DOHH2 (cell line): ENCODE data around the gene PTPN14.

Experiments used
- H3F3A ChIP-seq: fragments of 200-600 bp; sonication (generic), shearing (Covaris generic); 2 replicates; pipeline ENCODE4 v1.6.0; 2016; ENCODE audit warnings: antibody characterized with exemption, mild to moderate bottlenecking; ENCODE audit not compliant: control insufficient read depth, insufficient read depth
- H3K27ac ChIP-seq: fragments of 200-600 bp; sonication (generic); 2 replicates; pipeline ENCODE4 v1.5.1; 2014; ENCODE audit warnings: low read depth, mild to moderate bottlenecking, low read length, moderate library complexity
- H3K27me3 ChIP-seq: fragments of 200-600 bp; sonication (generic); 2 replicates; pipeline ENCODE4 v1.6.1; 2014; ENCODE audit warnings: mild to moderate bottlenecking, low read length, mixed read lengths; ENCODE audit not compliant: control insufficient read depth
- H3K36me3 ChIP-seq: fragments of 200-600 bp; sonication (generic); 2 replicates; pipeline ENCODE4 v1.6.1; 2014; ENCODE audit warnings: mild to moderate bottlenecking, low read length, moderate library complexity, mixed read lengths; ENCODE audit not compliant: control insufficient read depth
- H3K4me1 ChIP-seq: fragments of 200-600 bp; sonication (generic); 2 replicates; pipeline ENCODE4 v1.6.1; 2014; ENCODE audit warnings: mild to moderate bottlenecking, low read length, mixed read lengths; ENCODE audit not compliant: control insufficient read depth
- H3K4me2 ChIP-seq: fragments of 200-600 bp; sonication (generic); 2 replicates; pipeline ENCODE4 v1.6.0; 2014; ENCODE audit warnings: mild to moderate bottlenecking, low read length, moderate library complexity
- H3K4me3 ChIP-seq: fragments of 200-600 bp; sonication (generic); 2 replicates; pipeline ENCODE4 v1.5.1; 2014; ENCODE audit warnings: mild to moderate bottlenecking, low read length, mixed read lengths
- H3K79me2 ChIP-seq: fragments of 200-600 bp; sonication (generic); 2 replicates; pipeline ENCODE4 v1.6.1; 2014; ENCODE audit warnings: mild to moderate bottlenecking, low read length, mixed read lengths; ENCODE audit not compliant: control insufficient read depth
- H3K9me2 ChIP-seq: fragments of 200-600 bp; sonication (generic); replicated peaks from 2 replicates; pipeline ENCODE4 v1.6.1; 2014; ENCODE audit warnings: mild to moderate bottlenecking, low read length, mixed read lengths; ENCODE audit not compliant: control insufficient read depth
- H3K9me3 ChIP-seq: fragments of 200-600 bp; sonication (generic); 2 replicates; pipeline ENCODE4 v1.6.1; 2014; ENCODE audit warnings: antibody characterized with exemption, low read length, mixed read lengths; ENCODE audit not compliant: control insufficient read depth, insufficient read depth
- H4K20me1 ChIP-seq: fragments of 200-600 bp; sonication (generic); 2 replicates; pipeline ENCODE4 v1.6.0; 2014; ENCODE audit warnings: low read depth, mild to moderate bottlenecking, antibody characterized with exemption, low read length, moderate library complexity; ENCODE audit not compliant: control insufficient read depth, insufficient read depth
- CTCF ChIP-seq: fragments of 200-600 bp; sonication (generic); IDR thresholded peaks from one replicate; pipeline ENCODE4 v1.5.1; 2014; ENCODE audit warnings: antibody characterized with exemption, mild to moderate bottlenecking, low read depth, low read length; ENCODE audit not compliant: poor library complexity, severe bottlenecking
- EZH2phosphoT487 ChIP-seq: fragments of 200-600 bp; sonication (generic); IDR thresholded peaks from 2 replicates; pipeline ENCODE4 v1.6.1; 2017; ENCODE audit warnings: borderline replicate concordance, mild to moderate bottlenecking, antibody characterized with exemption, low read length, moderate library complexity, mixed read lengths

PTPN14 gene

GRCh38 chr1:214549604-214550003, 1.8 kb downstream of the PTPN14 start:
- Histone ChIP-seq H4K20me1 (no peaks in the 10 kb centered on the region), H3K4me2 (no peak overlapping the region), H3K36me3 (no peaks in the 10 kb centered on the region), H3F3A (no peaks in the 10 kb centered on the region), H3K4me1 (no peaks in the 10 kb centered on the region), H3K27ac (no peak overlapping the region), H3K27me3 (no peaks in the 10 kb centered on the region), H3K79me2 (no peaks in the 10 kb centered on the region), H3K4me3 (no peak overlapping the region), H3K9me2 (no peaks in the 10 kb centered on the region), H3K9me3 (no peaks in the 10 kb centered on the region)
- TF ChIP-seq CTCF (no peak), EZH2phosphoT487 (no peak)

DNA sequence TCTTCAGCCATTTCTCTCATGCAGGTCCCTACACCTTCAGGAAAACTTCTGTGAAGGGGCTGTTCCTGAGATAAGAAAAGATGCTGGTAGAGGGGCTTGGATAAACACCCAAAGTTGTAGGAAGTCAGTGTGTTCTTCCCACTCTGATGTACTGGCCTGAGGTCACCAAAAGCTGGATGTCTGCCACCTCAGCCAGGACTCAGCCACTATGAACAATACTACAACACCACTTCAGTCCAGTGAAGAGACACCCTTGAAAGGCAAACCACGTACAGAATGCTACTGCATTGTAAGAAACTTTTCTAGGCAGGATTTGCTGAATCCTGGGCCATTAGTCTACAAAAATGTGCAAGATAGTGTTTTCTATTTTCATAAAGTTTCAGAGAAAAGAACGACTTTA, 2.4 kb downstream of the PTPN14 start:
- Histone ChIP-seq H3F3A (no peaks in the 10 kb centered on the region), H3K9me2 (no peaks in the 10 kb centered on the region), H3K4me3 (no peak overlapping the region), H3K4me2 (no peak overlapping the region), H3K27ac (no peak overlapping the region), H3K79me2 (no peaks in the 10 kb centered on the region), H3K27me3 (no peaks in the 10 kb centered on the region), H3K36me3 (no peaks in the 10 kb centered on the region), H3K9me3 (no peaks in the 10 kb centered on the region), H4K20me1 (no peaks in the 10 kb centered on the region), H3K4me1 (no peaks in the 10 kb centered on the region)
- TF ChIP-seq EZH2phosphoT487, result no peak
- no peak for TF ChIP-seq CTCF

DNA sequence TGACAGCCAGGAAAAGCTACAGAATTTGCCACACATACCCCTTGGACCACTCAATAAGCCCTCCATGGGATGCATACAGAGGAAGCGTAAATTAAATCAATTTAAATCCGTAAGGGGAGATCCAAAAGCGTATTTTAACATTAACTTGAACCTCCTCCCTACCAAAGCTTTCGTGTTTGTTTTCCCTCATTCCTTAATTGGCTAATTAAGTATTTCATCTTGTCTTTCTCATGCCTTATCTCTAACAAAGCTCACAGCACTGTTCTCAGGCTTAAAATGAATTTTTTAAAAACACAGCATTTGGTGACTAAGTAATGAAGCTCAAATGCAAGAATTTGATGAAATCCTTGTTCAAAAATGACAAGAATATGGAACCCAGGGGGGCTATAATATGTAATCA, 3.1 kb downstream of the PTPN14 start:
- Histone ChIP-seq H3K9me3 (no peaks in the 10 kb centered on the region), H3K4me2 (no peak overlapping the region), H3K36me3 (no peaks in the 10 kb centered on the region), H3K4me3 (no peak overlapping the region), H3F3A (no peaks in the 10 kb centered on the region), H3K4me1 (no peaks in the 10 kb centered on the region), H3K9me2 (no peaks in the 10 kb centered on the region), H4K20me1 (no peaks in the 10 kb centered on the region), H3K27me3 (no peaks in the 10 kb centered on the region), H3K27ac (no peak overlapping the region), H3K79me2 (no peaks in the 10 kb centered on the region)
- TF ChIP-seq EZH2phosphoT487 (no peak), CTCF (no peak)

DNA sequence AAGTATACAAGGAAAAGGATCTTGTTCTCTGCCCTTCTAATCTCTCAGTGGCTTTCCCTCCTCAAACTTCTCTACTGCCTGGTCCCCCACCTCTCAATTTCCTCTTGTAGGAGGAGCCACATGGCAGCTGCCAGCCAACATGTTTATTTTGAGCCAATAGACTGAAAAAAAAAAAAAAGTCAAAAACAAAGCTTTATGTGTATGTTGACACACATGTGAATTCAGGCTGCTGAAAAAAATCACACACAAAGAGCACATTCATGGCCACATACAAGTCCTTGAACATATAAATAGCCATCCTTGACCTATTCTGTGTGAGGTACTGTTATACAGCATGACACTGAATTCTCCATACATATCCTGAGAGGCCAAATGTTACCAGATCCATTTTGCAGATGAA, 3.7 kb downstream of the PTPN14 start:
- Histone ChIP-seq H3K9me2 (no peaks in the 10 kb centered on the region), H3F3A (no peaks in the 10 kb centered on the region), H3K4me3 (no peak overlapping the region), H3K4me2 (no peak overlapping the region), H3K27ac (no peak overlapping the region), H4K20me1 (no peaks in the 10 kb centered on the region), H3K27me3 (no peaks in the 10 kb centered on the region), H3K36me3 (no peaks in the 10 kb centered on the region), H3K9me3 (no peaks in the 10 kb centered on the region), H3K4me1 (no peaks in the 10 kb centered on the region), H3K79me2 (no peaks in the 10 kb centered on the region)
- no peak for TF ChIP-seq CTCF
- TF ChIP-seq EZH2phosphoT487, result no peak
